K562 (cell line): ENCODE data around the gene UQCRH. TPM values are rescaled to one million over a fixed set of nuclear protein-coding genes. Genes with fewer than 3 reads are reported as not detected.

ENCODE experiments used
- ARNT ChIP-seq, 2 experiments: fragments of 450-650 bp; IDR thresholded peaks; 2 replicates each; pipeline ENCODE4 v1.6.1; 2016; ENCODE audit warnings: mild to moderate bottlenecking in 1 of 2
- BCL6 ChIP-seq: fragments of 250-450 bp; sonication (Bioruptor Pico); IDR thresholded peaks from 2 replicates; pipeline ENCODE4 v1.4.0; 2020
- CTBP1 ChIP-seq: fragments of 450-650 bp; IDR thresholded peaks from 2 replicates; pipeline ENCODE4 v1.6.1; 2016; ENCODE audit warnings: borderline replicate concordance
- EP300 ChIP-seq: IDR thresholded peaks from 2 replicates; pipeline ENCODE4 v1.6.1; 2012; ENCODE audit warnings: low read length, improper control_type of control experiment
- ETS2 ChIP-seq: IDR thresholded peaks from 2 replicates; pipeline ENCODE4 v1.6.1; 2016; ENCODE audit warnings: borderline replicate concordance, missing genetic modification characterization, mild to moderate bottlenecking, moderate library complexity, missing compliant biosample characterization; ENCODE audit not compliant: poor library complexity, severe bottlenecking
- EZH2 ChIP-seq: IDR thresholded peaks from 2 replicates; pipeline ENCODE4 v1.6.1; 2012; ENCODE audit warnings: low read depth, mild to moderate bottlenecking, inconsistent platforms, low read length, borderline replicate concordance
- ILK ChIP-seq: fragments of 450-650 bp; IDR thresholded peaks from 2 replicates; pipeline ENCODE4 v1.6.1; 2016; ENCODE audit warnings: missing genetic modification characterization, low read depth, mild to moderate bottlenecking, missing compliant biosample characterization, moderate library complexity, borderline replicate concordance
- JUND ChIP-seq, 2 experiments: IDR thresholded peaks; 2 replicates in 1 of 2; 3 replicates in 1 of 2; pipeline ENCODE4 v1.6.1; 2011; ENCODE audit warnings: borderline replicate concordance in 2 of 2, low read depth in 2 of 2, low read length in 2 of 2, improper control_type of control experiment in 1 of 2, missing biosample characterization in 1 of 2, missing genetic modification characterization in 1 of 2, missing genetic modification reagents in 1 of 2
- MBD2 ChIP-seq: sonication (generic); IDR thresholded peaks from 2 replicates; pipeline ENCODE4 v1.6.1; 2016; ENCODE audit warnings: low read depth, borderline replicate concordance
- MCM2 ChIP-seq: fragments of 450-650 bp; IDR thresholded peaks from 2 replicates; pipeline ENCODE4 v1.6.1; 2017; ENCODE audit warnings: low read depth, mild to moderate bottlenecking
- MCM5 ChIP-seq: fragments of 450-650 bp; IDR thresholded peaks from 2 replicates; pipeline ENCODE4 v1.6.1; 2016; ENCODE audit warnings: low read depth
- NCOA1 ChIP-seq: fragments of 450-650 bp; IDR thresholded peaks from 2 replicates; pipeline ENCODE4 v1.6.1; 2016; ENCODE audit warnings: low read depth
- PCBP1 ChIP-seq: fragments of 200-400 bp; formaldehyde crosslinking; IDR thresholded peaks from 2 replicates; pipeline ENCODE4 v1.6.1; 2018; ENCODE audit warnings: mild to moderate bottlenecking, low read depth, low read length; ENCODE audit not compliant: poor library complexity, severe bottlenecking
- PURB ChIP-seq: sonication (generic); formaldehyde crosslinking; IDR thresholded peaks from 2 replicates; pipeline ENCODE4 v1.9.0; 2021; ENCODE audit warnings: low read depth, mild to moderate bottlenecking, missing genetic modification reagents
- RNF2 ChIP-seq: sonication (generic); IDR thresholded peaks from 2 replicates; pipeline ENCODE4 v1.6.1; 2016
- TBP ChIP-seq: optimal IDR thresholded peaks from 2 replicates; pipeline ENCODE3; 2011; ENCODE audit warnings: low read depth, low read length, improper control_type of control experiment
- TCFL5 ChIP-seq: fragments of 250-450 bp; sonication (Bioruptor Pico); conservative IDR thresholded peaks from 2 replicates; pipeline ENCODE4 v1.6.1; 2021; ENCODE audit warnings: mild to moderate bottlenecking, moderate library complexity, matching md5 sums
- THRAP3 ChIP-seq: fragments of 450-650 bp; IDR thresholded peaks from 2 replicates; pipeline ENCODE4 v1.6.1; 2016; ENCODE audit warnings: mild to moderate bottlenecking, inconsistent platforms, borderline replicate concordance
- TOE1 ChIP-seq, 2 experiments: fragments of 450-650 bp in 1 of 2; sonication (generic) in 1 of 2; formaldehyde crosslinking in 1 of 2; IDR thresholded peaks; 2 replicates each; pipeline versions ENCODE4 v1.7.1 to v1.8.0; 2016 to 2022; ENCODE audit warnings: borderline replicate concordance in 2 of 2, mild to moderate bottlenecking in 2 of 2, antibody characterized with exemption in 1 of 2, inconsistent platforms in 1 of 2, low read depth in 1 of 2, missing genetic modification reagents in 1 of 2, moderate library complexity in 1 of 2
- U2AF1 ChIP-seq: fragments of 200-400 bp; formaldehyde crosslinking; optimal IDR thresholded peaks from 2 replicates; pipeline ENCODE3; 2017; ENCODE audit warnings: mild to moderate bottlenecking, low read depth, low read length, moderate library complexity
- ZFX ChIP-seq: sonication (generic); formaldehyde crosslinking; IDR thresholded peaks from 2 replicates; pipeline ENCODE4 v1.8.0; 2022; ENCODE audit warnings: mild to moderate bottlenecking, missing genetic modification reagents, moderate library complexity
- ZNF121 ChIP-seq: sonication (generic); formaldehyde crosslinking; conservative IDR thresholded peaks from 2 replicates; pipeline ENCODE4 v1.8.0; 2022; ENCODE audit warnings: missing genetic modification reagents
- ZNF584 ChIP-seq: fragments of 200-800 bp; sonication (Bioruptor generic); IDR thresholded peaks from 2 replicates; pipeline ENCODE4 v1.6.1; 2016; ENCODE audit warnings: low read depth, mild to moderate bottlenecking, missing genetic modification characterization, missing compliant biosample characterization
- ZNF644 ChIP-seq: fragments of 200-800 bp; sonication (Bioruptor generic); IDR thresholded peaks from 2 replicates; pipeline ENCODE4 v1.6.1; 2016; ENCODE audit warnings: low read depth, missing genetic modification characterization, missing compliant biosample characterization
- ZNF668 ChIP-seq: fragments of 250-450 bp; sonication (Bioruptor Pico); IDR thresholded peaks from 2 replicates; pipeline ENCODE4 v1.8.0; 2022; ENCODE audit warnings: mild to moderate bottlenecking, inconsistent platforms
- ZNF785 ChIP-seq: fragments of 250-450 bp; sonication (Bioruptor Pico); IDR thresholded peaks from 2 replicates; pipeline ENCODE4 v1.4.0; 2020; ENCODE audit warnings: mild to moderate bottlenecking
- ZNF79 ChIP-seq: fragments of 250-450 bp; sonication (Bioruptor Pico); IDR thresholded peaks from 2 replicates; pipeline ENCODE4 v1.4.0; 2020; ENCODE audit warnings: low read depth, mild to moderate bottlenecking, moderate library complexity
- polyA plus RNA-seq, 8 experiments: library from polyadenylated mRNA; depleted of rRNA in 4 of 8; stranded (reverse) in 5 of 8; unstranded in 3 of 8; fragments of >200 nt; fragmentation: Nextera tagmentation in 2 of 8; fragmentation: Illumina TruSeq in 1 of 8; extraction: Ambion mirVana in 2 of 8; extraction: Trizol in 1 of 8; gene quantifications; 2 replicates each; pipeline versions ENCODE4 v1.2.1 to v1.2.3, GENCODE V29; 2011 to 2014; ENCODE audit warnings: inconsistent platforms in 1 of 8, missing spikeins in 1 of 8
- total RNA-seq, 7 experiments: library from RNA; depleted of rRNA in 6 of 7; stranded (reverse); fragments of >200 nt in 6 of 7; fragmentation: Illumina TruSeq in 2 of 7; extraction: Trizol in 2 of 7; gene quantifications; 2 replicates each; pipeline versions ENCODE4 v1.2.1 to v1.2.3, GENCODE V29; 2011 to 2021; ENCODE audit warnings: low replicate concordance in 1 of 7
- TF ChIP-seq, protein P1 (sequence below): fragments of 450-650 bp; IDR thresholded peaks from 2 replicates; pipeline ENCODE4 v1.6.1; 2016; ENCODE audit warnings: mild to moderate bottlenecking

The UQCRH gene
- total and polyA plus RNA-seq, 9 of the 15 experiments (the other 6 are each of a cell fraction or from before 2014, with no cell fraction given): 1,267 to 5,184 (median 2,410) TPM

GRCh38 chr1:46301808-46302640 lies 1.5 kb upstream of the UQCRH start (continued):
- no peak for TF ChIP-seq MCM5
- TF ChIP-seq MCM2: no peak
- TF ChIP-seq BCL6 (CRISPR knock-in tag): no peak
- peak; percentile 13; the same call in 1 of the 2 replicates for TF ChIP-seq NCOA1
- no peak for TF ChIP-seq ZNF79
- peak; percentile 88 for TF ChIP-seq PCBP1
- TF ChIP-seq ZFX (CRISPR knock-in tag): peak; percentile 95
- TF ChIP-seq ILK (tag): no peak
- no peak for TF ChIP-seq PURB (CRISPR knock-in tag)
- TF ChIP-seq, protein P1, sequence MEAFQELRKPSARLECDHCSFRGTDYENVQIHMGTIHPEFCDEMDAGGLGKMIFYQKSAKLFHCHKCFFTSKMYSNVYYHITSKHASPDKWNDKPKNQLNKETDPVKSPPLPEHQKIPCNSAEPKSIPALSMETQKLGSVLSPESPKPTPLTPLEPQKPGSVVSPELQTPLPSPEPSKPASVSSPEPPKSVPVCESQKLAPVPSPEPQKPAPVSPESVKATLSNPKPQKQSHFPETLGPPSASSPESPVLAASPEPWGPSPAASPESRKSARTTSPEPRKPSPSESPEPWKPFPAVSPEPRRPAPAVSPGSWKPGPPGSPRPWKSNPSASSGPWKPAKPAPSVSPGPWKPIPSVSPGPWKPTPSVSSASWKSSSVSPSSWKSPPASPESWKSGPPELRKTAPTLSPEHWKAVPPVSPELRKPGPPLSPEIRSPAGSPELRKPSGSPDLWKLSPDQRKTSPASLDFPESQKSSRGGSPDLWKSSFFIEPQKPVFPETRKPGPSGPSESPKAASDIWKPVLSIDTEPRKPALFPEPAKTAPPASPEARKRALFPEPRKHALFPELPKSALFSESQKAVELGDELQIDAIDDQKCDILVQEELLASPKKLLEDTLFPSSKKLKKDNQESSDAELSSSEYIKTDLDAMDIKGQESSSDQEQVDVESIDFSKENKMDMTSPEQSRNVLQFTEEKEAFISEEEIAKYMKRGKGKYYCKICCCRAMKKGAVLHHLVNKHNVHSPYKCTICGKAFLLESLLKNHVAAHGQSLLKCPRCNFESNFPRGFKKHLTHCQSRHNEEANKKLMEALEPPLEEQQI: no peak
- TF ChIP-seq EP300: no peak
- TF ChIP-seq ZNF785: no peak
- no peak for TF ChIP-seq ETS2 (tag)
- no peak for TF ChIP-seq ZNF668 (CRISPR knock-in tag)
- TF ChIP-seq TCFL5: no peak
- no peak for TF ChIP-seq EZH2
- TF ChIP-seq U2AF1: peak; percentile 88
- TF ChIP-seq ARNT (IDR thresholded peaks at IDR 0.05): no peak
- TF ChIP-seq ZNF121 (CRISPR knock-in tag): no peak
- TF ChIP-seq TOE1 (IDR thresholded peaks at IDR 0.05; ENCODE audit: borderline replicate concordance): peak; percentile 36; the same call in 1 of the 2 replicates
- TF ChIP-seq TOE1 (CRISPR knock-in tag; IDR thresholded peaks at IDR 0.05; ENCODE audit: borderline replicate concordance, low read depth): no peak; the same call in 1 of the 2 replicates
- peak; percentile 41; the same call in 1 of the 2 replicates for TF ChIP-seq CTBP1
- no peak for TF ChIP-seq THRAP3
- 0 out of 2 replicates have a peak, but pooled peaks have one; percentile 3 for TF ChIP-seq JUND (IDR thresholded peaks at IDR 0.05; ENCODE audit: borderline replicate concordance, low read depth, low read length)
- TF ChIP-seq JUND (tag; IDR thresholded peaks at IDR 0.05; ENCODE audit: borderline replicate concordance, low read depth, low read length): no peak; the same call in 2 of the 3 replicates
- peak; percentile 38 for TF ChIP-seq TBP
- TF ChIP-seq ZNF584 (CRISPR knock-in tag): no peak
- TF ChIP-seq ZNF644: no peak
- no peak for TF ChIP-seq RNF2
- peak; percentile 48; the same call in 1 of the 2 replicates for TF ChIP-seq MBD2
